Measurements from ENCODE around the gene ZNF175.

Gene ZNF175

GRCh38 chr19:51598159-51598915, 27.3 kb downstream of the ZNF175 start:
- H3K27ac ChIP-seq, result no peak overlapping the region
- H3K4me3 ChIP-seq, result no peak overlapping the region
- TF ChIP-seq CTCF (IDR thresholded peaks at IDR 0.05), result no peak
- DNase-seq (ENCODE audit: low spot score), result no peak

- DNase-seq (ENCODE audit: low spot score), result no peak
Measured at GRCh38 chr19:51599084-51599483, 28.0 kb downstream of the ZNF175 start.

GRCh38 chr19:51600940-51601580, 30.0 kb downstream of the ZNF175 start:
- no peak overlapping the region for H3K27ac ChIP-seq
- TF ChIP-seq CTCF (IDR thresholded peaks at IDR 0.05), result no peak
- DNase-seq (ENCODE audit: low spot score), result no peak
- no peak overlapping the region for H3K4me3 ChIP-seq

More at GRCh38 chr19:51599084-51599483, 28.0 kb downstream of the ZNF175 start:
- H3K27ac ChIP-seq, result no peak overlapping the region
- TF ChIP-seq CTCF (IDR thresholded peaks at IDR 0.05), result no peak
- H3K4me3 ChIP-seq, result no peak overlapping the region

GRCh38 chr19:51602189-51602854, 31.2 kb downstream of the ZNF175 start:
- DNase-seq (ENCODE audit: low spot score), result no peak
- Histone ChIP-seq H3K4me3 (no peak overlapping the region), H3K27ac (no peak overlapping the region)
- no peak for TF ChIP-seq CTCF (IDR thresholded peaks at IDR 0.05)

- Histone ChIP-seq H3K4me3 (no peak overlapping the region), H3K27ac (no peak overlapping the region)
- TF ChIP-seq CTCF (IDR thresholded peaks at IDR 0.05), result no peak
- no peak for DNase-seq (ENCODE audit: low spot score)
Measured at GRCh38 chr19:51607077-51607476, 36.0 kb downstream of the ZNF175 start.

GRCh38 chr19:51607920-51608562, 37.0 kb downstream of the ZNF175 start:
- no peak overlapping the region for H3K4me3 ChIP-seq
- no peak for TF ChIP-seq CTCF (IDR thresholded peaks at IDR 0.05)
- H3K27ac ChIP-seq, result no peak overlapping the region
- no peak for DNase-seq (ENCODE audit: low spot score)

All from coronary artery (tissue), 2 donors.